WERI-Rb-1 (cell line): ENCODE data around the gene ADRA2C.

ENCODE experiments used
- DNase-seq: peaks from one replicate; pipeline ENCODE4 v3.0.0-alpha.2; 2020
- H3K27ac ChIP-seq: fragments of 250-450 bp; sonication (Bioruptor Pico); 2 replicates; pipeline ENCODE4 v1.5.1; 2020; ENCODE audit warnings: mild to moderate bottlenecking, moderate library complexity
- H3K27me3 ChIP-seq: fragments of 250-450 bp; sonication (Bioruptor Pico); 2 replicates; pipeline ENCODE4 v1.5.1; 2021; ENCODE audit warnings: mild to moderate bottlenecking, low read depth, moderate library complexity; ENCODE audit not compliant: insufficient read depth, severe bottlenecking
- H3K36me3 ChIP-seq: fragments of 250-450 bp; sonication (Bioruptor Pico); 2 replicates; pipeline ENCODE4 v1.5.1; 2020; ENCODE audit warnings: mild to moderate bottlenecking, moderate library complexity
- H3K4me3 ChIP-seq: 2 replicates; pipeline ENCODE4 v1.5.1; 2011; ENCODE audit warnings: low read depth, mild to moderate bottlenecking, control low read depth, low read length
- H3K9me3 ChIP-seq: fragments of 250-450 bp; sonication (Bioruptor Pico); 2 replicates; pipeline ENCODE4 v1.5.1; 2021; ENCODE audit warnings: mild to moderate bottlenecking, moderate library complexity; ENCODE audit not compliant: severe bottlenecking
- CTCF ChIP-seq: IDR thresholded peaks from 2 replicates; pipeline ENCODE4 v1.5.1; 2011; ENCODE audit warnings: low read depth, mild to moderate bottlenecking, control low read depth, inconsistent platforms, low read length

The ADRA2C gene

GRCh38 chr4:3719836-3720235, 46.3 kb upstream of the ADRA2C start:
- H3K9me3 ChIP-seq = peaks cover 7% of the 10 kb centered on the region
- no peak overlapping the region for H3K4me3 ChIP-seq
- H3K27ac ChIP-seq = no peak overlapping the region
- H3K36me3 ChIP-seq = no peaks in the 10 kb centered on the region
- no peak for DNase-seq
- no peaks in the 10 kb centered on the region for H3K27me3 ChIP-seq
- TF ChIP-seq CTCF = no peak

- TF ChIP-seq CTCF = no peak
- no peak overlapping the region for H3K27ac ChIP-seq
- peaks cover 7% of the 10 kb centered on the region for H3K9me3 ChIP-seq
- no peak overlapping the region for H3K4me3 ChIP-seq
- H3K36me3 ChIP-seq = no peaks in the 10 kb centered on the region
- DNase-seq = no peak
- peaks cover 6% of the 10 kb centered on the region for H3K27me3 ChIP-seq
Observed at GRCh38 chr4:3720466-3720865, 45.7 kb upstream of the ADRA2C start.

- no peak overlapping the region for H3K27ac ChIP-seq
- no peak for DNase-seq
- H3K9me3 ChIP-seq = peaks cover 7% of the 10 kb centered on the region
- H3K4me3 ChIP-seq = no peak overlapping the region
- H3K36me3 ChIP-seq = no peaks in the 10 kb centered on the region
- no peak for TF ChIP-seq CTCF
- peaks cover 9% of the 10 kb centered on the region for H3K27me3 ChIP-seq
Observed at GRCh38 chr4:3721186-3721585, 45.0 kb upstream of the ADRA2C start.

GRCh38 chr4:3721627-3722026, 44.6 kb upstream of the ADRA2C start:
- H3K4me3 ChIP-seq = no peak overlapping the region
- peaks cover 9% of the 10 kb centered on the region for H3K27me3 ChIP-seq
- no peak overlapping the region for H3K27ac ChIP-seq
- H3K9me3 ChIP-seq = peaks cover 7% of the 10 kb centered on the region
- no peaks in the 10 kb centered on the region for H3K36me3 ChIP-seq
- DNase-seq = no peak
- TF ChIP-seq CTCF = no peak

- peaks cover 9% of the 10 kb centered on the region for H3K27me3 ChIP-seq
- peaks cover 7% of the 10 kb centered on the region for H3K9me3 ChIP-seq
- no peak overlapping the region for H3K4me3 ChIP-seq
- H3K27ac ChIP-seq = no peak overlapping the region
- TF ChIP-seq CTCF = no peak
- no peak for DNase-seq
- H3K36me3 ChIP-seq = no peaks in the 10 kb centered on the region
Observed at GRCh38 chr4:3722446-3723231, 43.5 kb upstream of the ADRA2C start.

- no peak for TF ChIP-seq CTCF
- no peak overlapping the region for H3K4me3 ChIP-seq
- no peak overlapping the region for H3K27ac ChIP-seq
- peaks cover 6% of the 10 kb centered on the region for H3K9me3 ChIP-seq
- no peaks in the 10 kb centered on the region for H3K36me3 ChIP-seq
- DNase-seq = no peak
- peaks cover 9% of the 10 kb centered on the region for H3K27me3 ChIP-seq
Observed at GRCh38 chr4:3723232-3723642, 42.9 kb upstream of the ADRA2C start.
